Fibroblast of villous mesenchyme (primary cell): ENCODE data around the gene GPR21. TPM values are rescaled to one million over a fixed set of nuclear protein-coding genes. Genes with fewer than 3 reads are reported as not detected.

ENCODE experiments used
- DNase-seq: peaks from one replicate; pipeline ENCODE4 v3.0.0-alpha.2; 2010; ENCODE audit warnings: low read depth
- H3K4me3 ChIP-seq: 2 replicates; pipeline ENCODE4 v1.5.1; 2011; ENCODE audit warnings: low read depth, mild to moderate bottlenecking, low read length
- total RNA-seq: library from RNA; depleted of rRNA; stranded (reverse); fragments of >200 nt; gene quantifications from 2 replicates; pipeline ENCODE4 v1.2.3, GENCODE V29; 2012
- TF ChIP-seq, protein P1 (sequence below): IDR thresholded peaks from 2 replicates; pipeline ENCODE4 v1.5.1; 2012; ENCODE audit warnings: low read depth, mild to moderate bottlenecking, low read length; ENCODE audit not compliant: insufficient read depth

The GPR21 gene
- total RNA-seq, 1 donor, result 3.0 TPM

DNA sequence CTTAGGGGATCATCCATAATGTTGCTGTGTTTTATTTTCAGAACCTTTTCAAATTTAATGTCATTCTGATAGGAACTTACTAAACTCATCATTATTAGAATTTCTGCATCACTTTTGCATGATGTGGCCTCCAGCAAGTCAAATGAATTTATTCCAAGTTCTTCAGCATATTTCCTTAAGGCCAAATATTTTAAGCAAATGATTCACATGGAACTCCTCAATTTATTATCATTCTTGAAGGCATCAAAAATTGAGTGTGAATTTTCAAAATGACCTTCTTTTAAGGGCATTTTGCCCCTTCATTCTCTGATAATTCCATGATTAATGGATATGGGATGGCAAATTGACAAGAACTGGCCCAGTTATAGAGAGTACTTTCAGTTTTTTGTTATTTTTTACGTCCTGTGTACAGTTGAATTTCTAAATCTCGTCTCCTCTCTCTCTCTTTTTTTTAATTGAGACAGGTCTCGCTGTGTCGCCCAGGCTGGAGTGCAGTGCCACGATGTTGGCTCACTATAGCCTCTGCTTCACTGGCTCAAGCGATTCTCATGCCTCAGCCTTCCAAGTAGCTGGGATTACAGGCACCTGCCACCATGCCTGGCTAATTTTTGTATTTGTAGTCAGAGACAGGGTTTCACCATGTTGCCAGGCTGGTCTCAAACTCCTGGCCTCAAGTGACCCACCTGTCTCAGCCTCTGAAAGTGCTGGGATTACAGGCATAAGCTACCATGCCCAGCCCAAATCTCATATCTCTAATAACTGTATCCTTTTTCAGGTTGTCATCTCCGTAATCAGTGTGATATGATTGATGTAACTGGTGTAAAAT lies 29.1 kb downstream of the GPR21 start:
- TF ChIP-seq, protein P1, sequence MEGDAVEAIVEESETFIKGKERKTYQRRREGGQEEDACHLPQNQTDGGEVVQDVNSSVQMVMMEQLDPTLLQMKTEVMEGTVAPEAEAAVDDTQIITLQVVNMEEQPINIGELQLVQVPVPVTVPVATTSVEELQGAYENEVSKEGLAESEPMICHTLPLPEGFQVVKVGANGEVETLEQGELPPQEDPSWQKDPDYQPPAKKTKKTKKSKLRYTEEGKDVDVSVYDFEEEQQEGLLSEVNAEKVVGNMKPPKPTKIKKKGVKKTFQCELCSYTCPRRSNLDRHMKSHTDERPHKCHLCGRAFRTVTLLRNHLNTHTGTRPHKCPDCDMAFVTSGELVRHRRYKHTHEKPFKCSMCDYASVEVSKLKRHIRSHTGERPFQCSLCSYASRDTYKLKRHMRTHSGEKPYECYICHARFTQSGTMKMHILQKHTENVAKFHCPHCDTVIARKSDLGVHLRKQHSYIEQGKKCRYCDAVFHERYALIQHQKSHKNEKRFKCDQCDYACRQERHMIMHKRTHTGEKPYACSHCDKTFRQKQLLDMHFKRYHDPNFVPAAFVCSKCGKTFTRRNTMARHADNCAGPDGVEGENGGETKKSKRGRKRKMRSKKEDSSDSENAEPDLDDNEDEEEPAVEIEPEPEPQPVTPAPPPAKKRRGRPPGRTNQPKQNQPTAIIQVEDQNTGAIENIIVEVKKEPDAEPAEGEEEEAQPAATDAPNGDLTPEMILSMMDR, result no peak
- no peak overlapping the region for H3K4me3 ChIP-seq
- no peak for DNase-seq

DNA sequence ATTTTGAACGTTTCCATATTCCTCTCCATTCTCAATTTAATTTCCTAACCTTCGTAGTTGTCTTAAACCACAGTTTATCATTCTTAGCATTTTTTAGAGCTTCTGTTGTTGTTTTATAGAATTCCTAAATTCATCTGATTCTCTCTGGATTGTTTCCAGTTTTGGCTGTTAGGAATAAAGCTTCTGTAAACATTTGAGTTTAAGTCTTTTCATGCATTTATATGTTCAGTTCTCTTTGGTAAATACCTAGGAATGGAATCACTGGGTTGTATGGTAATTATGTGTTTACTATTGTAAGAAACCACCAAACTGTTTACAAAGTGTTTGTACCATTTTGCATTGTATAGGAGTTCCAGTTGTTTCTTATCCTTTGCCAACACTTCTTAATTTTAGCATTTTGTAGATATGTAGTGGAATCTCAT lies 29.7 kb downstream of the GPR21 start:
- TF ChIP-seq, protein P1, result no peak
- no peak overlapping the region for H3K4me3 ChIP-seq
- peak; percentile 88 for DNase-seq

DNA sequence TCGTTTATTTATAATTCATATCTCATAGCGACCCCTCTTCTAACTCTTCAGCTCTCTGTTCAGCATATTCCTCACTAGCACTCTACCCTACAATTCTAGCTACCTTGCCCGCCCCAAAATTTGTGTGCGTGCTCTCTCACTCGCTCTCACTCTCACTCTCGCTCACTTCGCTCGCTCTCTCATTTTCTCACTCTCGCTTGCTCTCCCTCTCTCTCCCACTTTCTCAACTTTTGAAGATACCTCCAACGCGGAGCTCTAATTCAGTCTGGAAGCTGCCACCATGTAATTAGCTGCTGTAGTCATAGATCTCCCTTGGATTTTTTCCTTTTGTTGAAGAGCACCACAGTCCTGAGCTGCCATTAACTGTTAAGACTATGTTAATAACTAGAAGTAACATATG lies 30.4 kb downstream of the GPR21 start:
- TF ChIP-seq, protein P1, result no peak
- no peak overlapping the region for H3K4me3 ChIP-seq
- DNase-seq, result no peak

DNA sequence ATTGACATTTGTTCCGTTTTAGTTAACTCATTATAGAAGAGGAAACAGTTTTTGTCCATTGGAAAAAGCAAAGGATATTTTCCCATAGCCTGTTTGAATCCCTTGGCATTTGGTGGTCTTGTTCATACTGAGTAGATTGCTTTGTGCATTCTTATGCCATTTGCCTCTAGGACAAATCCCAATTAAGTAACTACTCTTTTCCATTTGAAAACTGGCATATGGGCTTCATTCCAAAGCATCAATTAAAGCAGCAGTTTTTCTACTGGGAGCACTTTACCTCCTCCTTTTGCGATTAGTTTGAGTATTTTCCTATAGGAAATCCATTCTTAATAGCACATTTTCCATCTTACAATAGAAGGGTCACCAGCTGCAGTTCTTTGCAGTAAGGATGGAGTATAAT lies 31.2 kb downstream of the GPR21 start:
- TF ChIP-seq, protein P1, result no peak
- DNase-seq, result no peak
- H3K4me3 ChIP-seq, result no peak overlapping the region

DNA sequence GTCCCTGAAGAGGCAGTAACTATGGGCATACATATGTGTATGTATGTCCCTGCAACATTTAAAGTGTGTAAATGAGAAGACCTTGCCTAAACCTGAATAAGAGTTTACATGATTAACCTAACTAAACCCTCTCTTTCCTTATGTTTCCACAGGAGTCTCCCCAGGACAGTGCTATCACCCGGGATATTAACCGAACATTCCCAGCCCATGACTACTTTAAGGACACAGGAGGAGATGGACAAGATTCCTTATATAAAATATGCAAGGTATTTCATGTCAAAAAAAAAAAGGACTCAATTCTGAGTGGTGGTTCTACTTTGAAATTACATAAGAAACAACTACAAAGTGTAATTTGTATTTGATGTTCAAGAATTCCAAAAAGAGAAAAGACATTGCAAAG lies 31.7 kb downstream of the GPR21 start:
- no peak for DNase-seq
- H3K4me3 ChIP-seq, result no peak overlapping the region
- TF ChIP-seq, protein P1, result no peak

DNA sequence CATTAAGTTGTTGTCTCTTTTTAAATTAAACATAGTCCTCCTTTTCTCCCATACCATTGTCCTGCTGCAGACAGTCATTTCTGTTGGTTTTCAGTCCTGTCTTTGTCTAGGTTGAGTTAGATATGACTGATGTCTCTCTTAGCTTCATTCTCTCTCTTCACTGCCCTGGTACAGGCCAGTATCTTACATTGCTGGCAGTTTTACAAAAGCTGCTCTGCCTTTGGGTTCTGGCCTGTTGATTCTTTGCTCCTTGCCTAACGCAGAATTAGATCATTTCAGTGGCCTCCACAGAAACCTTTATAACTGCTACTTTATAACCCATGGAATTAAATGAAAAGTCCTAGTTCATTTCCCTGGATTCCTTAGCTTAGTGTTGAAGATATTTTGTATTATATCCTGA lies 33.7 kb downstream of the GPR21 start:
- no peak overlapping the region for H3K4me3 ChIP-seq
- DNase-seq, result no peak
- TF ChIP-seq, protein P1, result no peak
